ENCODE data around the gene ADAMTS9. TPM values are rescaled to one million over a fixed set of nuclear protein-coding genes. Genes with fewer than 3 reads are reported as not detected.

Gene ADAMTS9
- total and polyA plus RNA-seq, 2 donors (not counting 1 experiment from before 2014, with no cell fraction given): not detected

DNA sequence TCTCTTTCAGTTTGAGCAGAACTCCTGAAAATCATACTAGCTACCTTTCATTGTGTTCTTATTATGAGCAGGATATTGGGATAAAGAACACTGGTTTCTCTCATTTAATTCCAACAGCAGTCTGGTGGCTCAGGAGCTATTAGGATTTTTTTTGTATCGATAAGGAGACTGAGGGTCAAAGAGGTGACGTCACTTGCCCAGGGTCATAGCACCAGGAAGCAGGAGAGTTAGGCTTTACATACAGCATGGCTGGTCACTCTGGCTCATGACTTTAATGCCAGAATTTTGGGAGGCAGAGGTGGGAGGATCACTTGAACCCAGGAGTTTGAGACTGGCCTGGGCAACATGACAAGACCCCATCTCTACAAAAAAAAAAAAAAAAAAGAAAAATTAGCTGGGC lies 113.6 kb downstream of the ADAMTS9 start:
- Histone ChIP-seq H3K4me3 (ENCODE audit: control extremely low read depth in 1 of 5, extremely low read depth in 1 of 5, insufficient read depth in 1 of 5, low read depth in 2 of 5, low read length in 4 of 5) (no peak overlapping the region), H3K4me2 (replicated peaks; ENCODE audit: low read depth, low read length, poor library complexity, severe bottlenecking) (no peak overlapping the region), H3K27me3 (replicated peaks in 1 of 4; ENCODE audit: control extremely low read depth in 1 of 4, control insufficient read depth in 3 of 4, insufficient read depth in 4 of 4, low read length in 3 of 4) (no peaks in the 10 kb centered on the region), H4K20me1 (ENCODE audit: control insufficient read depth, insufficient read depth, low read length, poor library complexity, severe bottlenecking) (no peaks in the 10 kb centered on the region), H2AFZ (ENCODE audit: insufficient read depth, low read depth, low read length, poor library complexity, severe bottlenecking) (no peak overlapping the region), H3K9me3 (ENCODE audit: control extremely low read depth in 1 of 3, control insufficient read depth in 2 of 3, insufficient read depth in 1 of 3, low read length in 2 of 3) (no peaks in the 10 kb centered on the region), H3K27ac (ENCODE audit: low read length in 2 of 2) (no peak overlapping the region), H3K79me2 (ENCODE audit: control insufficient read depth, insufficient read depth, low read length) (no peaks in the 10 kb centered on the region), H3K36me3 (replicated peaks in 1 of 2; ENCODE audit: control extremely low read depth in 1 of 2, control insufficient read depth in 1 of 2, extremely low read depth in 1 of 2, insufficient read depth in 2 of 2, low read length in 1 of 2) (no peaks in the 10 kb centered on the region), H3K9ac (ENCODE audit: low read length) (no peak overlapping the region), H3K4me1 (ENCODE audit: control insufficient read depth in 2 of 2, insufficient read depth in 2 of 2, low read length in 2 of 2) (no peaks in the 10 kb centered on the region)
- intact Hi-C loops (cut with micrococcal nuclease): no loop called here
- no peak for TF ChIP-seq EZH2 (IDR thresholded peaks at IDR 0.05; ENCODE audit: borderline replicate concordance, insufficient read depth, low read depth, low read length, poor library complexity, severe bottlenecking)
- TF ChIP-seq CTCF (IDR thresholded peaks at IDR 0.05): no peak
- H3K9me3 Mint-ChIP-seq (ENCODE audit: insufficient read depth): no peaks in the 10 kb centered on the region
- CTCF ChIA-PET: no interaction called here
- POLR2A ChIA-PET: no interaction called here
- H3K27me3 Mint-ChIP-seq: no peaks in the 10 kb centered on the region
- WGBS (ENCODE audit: insufficient coverage): 78% methylated on average over 1 of the region's 2 CpGs
- ATAC-seq (ENCODE audit: low read depth): no peak
- no peak for DNase-seq
- H3K4me3 Mint-ChIP-seq: no peak overlapping the region
- no peaks in the 10 kb centered on the region for H3K4me1 Mint-ChIP-seq
- no peak overlapping the region for H3K27ac Mint-ChIP-seq

DNA sequence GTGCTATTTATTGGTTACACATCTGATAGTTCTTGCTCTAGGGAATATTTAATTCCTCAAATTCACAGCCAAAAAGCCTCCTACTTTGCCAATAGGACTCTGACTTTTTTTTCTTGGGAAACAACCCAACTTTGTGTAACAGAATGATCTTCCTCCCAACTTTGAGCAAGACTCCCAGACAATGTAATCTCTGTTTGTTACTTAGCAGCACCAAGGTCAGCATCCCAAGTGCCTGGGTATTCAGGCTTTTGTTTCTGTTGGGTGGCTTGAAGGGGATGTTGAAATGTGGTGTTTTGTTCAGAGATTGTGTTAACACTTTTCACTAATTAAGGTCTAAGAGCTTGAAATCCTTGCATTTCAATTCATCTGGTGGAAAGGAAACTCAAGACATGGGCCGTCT lies 115.8 kb downstream of the ADAMTS9 start:
- intact Hi-C loops (cut with micrococcal nuclease): no loop called here

More for the DNA sequence above, 115.8 kb downstream of the ADAMTS9 start:
- H3K27me3 Mint-ChIP-seq: no peaks in the 10 kb centered on the region
- DNase-seq (no peak), ATAC-seq (ENCODE audit: low read depth) (no peak)
- Histone ChIP-seq H3K9me3 (ENCODE audit: control extremely low read depth in 1 of 3, control insufficient read depth in 2 of 3, insufficient read depth in 1 of 3, low read length in 2 of 3) (no peaks in the 10 kb centered on the region), H3K9ac (ENCODE audit: low read length) (no peak overlapping the region), H3K4me3 (ENCODE audit: control extremely low read depth in 1 of 5, extremely low read depth in 1 of 5, insufficient read depth in 1 of 5, low read depth in 2 of 5, low read length in 4 of 5) (no peak overlapping the region), H3K4me1 (ENCODE audit: control insufficient read depth in 2 of 2, insufficient read depth in 2 of 2, low read length in 2 of 2) (no peaks in the 10 kb centered on the region), H3K4me2 (replicated peaks; ENCODE audit: low read depth, low read length, poor library complexity, severe bottlenecking) (no peak overlapping the region), H2AFZ (ENCODE audit: insufficient read depth, low read depth, low read length, poor library complexity, severe bottlenecking) (no peak overlapping the region), H3K79me2 (ENCODE audit: control insufficient read depth, insufficient read depth, low read length) (no peaks in the 10 kb centered on the region), H3K36me3 (replicated peaks in 1 of 2; ENCODE audit: control extremely low read depth in 1 of 2, control insufficient read depth in 1 of 2, extremely low read depth in 1 of 2, insufficient read depth in 2 of 2, low read length in 1 of 2) (no peaks in the 10 kb centered on the region), H3K27me3 (replicated peaks in 1 of 4; ENCODE audit: control extremely low read depth in 1 of 4, control insufficient read depth in 3 of 4, insufficient read depth in 4 of 4, low read length in 3 of 4) (no peaks in the 10 kb centered on the region), H4K20me1 (ENCODE audit: control insufficient read depth, insufficient read depth, low read length, poor library complexity, severe bottlenecking) (no peaks in the 10 kb centered on the region), H3K27ac (ENCODE audit: low read length in 2 of 2) (no peak overlapping the region)
- no peaks in the 10 kb centered on the region for H3K4me1 Mint-ChIP-seq
- no peak overlapping the region for H3K27ac Mint-ChIP-seq
- ChIA-PET CTCF (no interaction called here), POLR2A (no interaction called here)
- H3K4me3 Mint-ChIP-seq: no peak overlapping the region
- no peaks in the 10 kb centered on the region for H3K9me3 Mint-ChIP-seq (ENCODE audit: insufficient read depth)
- TF ChIP-seq EZH2 (IDR thresholded peaks at IDR 0.05; ENCODE audit: borderline replicate concordance, insufficient read depth, low read depth, low read length, poor library complexity, severe bottlenecking) (no peak), CTCF (IDR thresholded peaks at IDR 0.05) (no peak)
- WGBS (ENCODE audit: insufficient coverage): 90% methylated on average over 1 of the region's 1 CpG

All from B cell (primary cell).